Chondrocyte (in vitro differentiated cells): ENCODE measurements around the gene TSC1. TPM values are rescaled to one million over a fixed set of nuclear protein-coding genes. Genes with fewer than 3 reads are reported as not detected.

ENCODE experiments used
- DNase-seq: peaks from one replicate; pipeline ENCODE4 v3.0.0; 2021; ENCODE audit warnings: mixed read lengths, low spot score
- H3K27ac Mint-ChIP-seq: one replicate; pipeline ENCODE4 v1.8.0; 2021; ENCODE audit warnings: mild to moderate bottlenecking, moderate library complexity, mixed read lengths; ENCODE audit not compliant: unreplicated experiment
- H3K27me3 Mint-ChIP-seq: 2 replicates; pipeline ENCODE4 v1.8.0; 2021; ENCODE audit warnings: low read depth, mixed read lengths
- H3K36me3 Mint-ChIP-seq: 2 replicates; pipeline ENCODE4 v1.8.0; 2021; ENCODE audit warnings: low read depth, mixed read lengths
- H3K4me1 Mint-ChIP-seq: 2 replicates; pipeline ENCODE4 v1.8.0; 2021; ENCODE audit warnings: low read depth, mild to moderate bottlenecking, mixed read lengths
- H3K4me3 Mint-ChIP-seq: one replicate; pipeline ENCODE4 v1.8.0; 2021; ENCODE audit warnings: mild to moderate bottlenecking, moderate library complexity, mixed read lengths; ENCODE audit not compliant: unreplicated experiment
- H3K9me3 Mint-ChIP-seq: 2 replicates; pipeline ENCODE4 v1.8.0; 2021; ENCODE audit warnings: low read depth, mixed read lengths
- CTCF ChIP-seq: fragments of 200-600 bp; sonication (generic); IDR thresholded peaks from 2 replicates; pipeline ENCODE4 v1.5.0; 2021; ENCODE audit warnings: antibody characterized with exemption, mild to moderate bottlenecking, moderate library complexity
- total RNA-seq: library from RNA; stranded (reverse); gene quantifications from 3 replicates; pipeline ENCODE4 v1.2.1, GENCODE V29; 2021

TSC1 gene
- total RNA-seq, 1 donor from 2014 or later, result 42.5 TPM

GRCh38 chr9:132980157-132980556, 35.7 kb upstream of the TSC1 start:
- H3K27me3 Mint-ChIP-seq, result peaks cover 45% of the 10 kb centered on the region
- H3K4me3 Mint-ChIP-seq, result no peak overlapping the region
- no peak for DNase-seq
- no peaks in the 10 kb centered on the region for H3K9me3 Mint-ChIP-seq
- no peaks in the 10 kb centered on the region for H3K36me3 Mint-ChIP-seq
- no peaks in the 10 kb centered on the region for H3K4me1 Mint-ChIP-seq
- no peak overlapping the region for H3K27ac Mint-ChIP-seq
- no peak for TF ChIP-seq CTCF

DNA sequence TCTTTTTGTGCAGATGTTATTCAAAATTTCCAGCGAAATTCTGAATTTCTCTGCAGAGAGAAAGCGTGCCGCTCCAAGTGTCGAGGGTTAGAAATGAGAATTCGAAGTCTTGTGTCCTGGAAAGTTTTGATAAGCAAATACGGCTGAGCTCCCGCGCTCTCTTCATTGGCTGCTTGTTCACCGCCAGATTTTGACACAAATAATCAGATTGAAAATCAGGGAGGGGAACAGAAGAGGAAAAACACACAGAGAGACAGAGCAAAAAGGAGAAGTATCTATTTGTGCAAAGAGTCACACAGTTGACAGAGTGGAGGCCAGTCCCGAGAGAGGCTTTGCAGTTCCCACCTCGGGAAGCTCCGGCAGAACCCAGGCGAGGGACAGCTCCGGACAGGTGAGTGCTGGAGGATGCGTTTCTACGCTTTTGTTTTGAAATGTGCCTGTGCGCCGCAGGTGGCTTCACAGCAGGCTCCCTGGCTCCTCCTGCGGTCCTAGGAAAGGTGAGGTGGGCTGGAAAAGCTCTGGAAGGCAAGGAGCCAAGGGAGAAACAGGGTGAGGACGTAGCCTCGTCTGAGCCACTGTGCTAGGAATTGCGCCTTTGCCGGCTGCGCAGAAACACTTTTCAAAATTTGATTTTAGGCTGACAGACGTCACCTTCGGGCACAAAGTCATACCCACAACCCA, 34.2 kb upstream of the TSC1 start, which contains the start of gene GFI1B:
TSS of gene GFI1B (plus strand) at position 244 of the 681 bp plus-strand sequence. CDS start 7,985 bp downstream, outside the sequence.
- no peaks in the 10 kb centered on the region for H3K9me3 Mint-ChIP-seq
- peaks cover 55% of the 10 kb centered on the region for H3K27me3 Mint-ChIP-seq
- H3K4me3 Mint-ChIP-seq, result no peak within 1 kb of the TSS

DNA sequence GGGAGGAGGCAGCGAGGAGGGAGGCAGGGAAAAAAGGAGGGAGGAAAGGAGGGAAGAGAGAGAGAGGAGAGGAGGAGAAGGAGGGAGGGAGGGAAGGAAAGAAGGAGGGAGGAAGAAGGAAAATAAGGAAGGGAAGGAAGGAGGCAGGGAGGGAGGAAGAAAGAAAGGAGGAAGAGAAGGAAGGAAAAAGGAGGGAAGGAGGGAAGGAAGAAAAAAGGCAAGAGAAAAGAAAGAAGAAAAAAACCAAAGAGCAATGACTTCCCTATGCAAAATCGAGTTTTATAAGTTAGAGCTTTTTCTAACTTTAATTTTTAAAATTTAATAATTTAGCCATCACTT, 33.7 kb upstream of the TSC1 start:
- Mint-ChIP-seq H3K4me3 (no peak overlapping the region), H3K27me3 (peaks cover 59% of the 10 kb centered on the region), H3K27ac (no peak overlapping the region), H3K36me3 (no peaks in the 10 kb centered on the region), H3K4me1 (no peaks in the 10 kb centered on the region), H3K9me3 (no peaks in the 10 kb centered on the region)
- no peak for DNase-seq
- TF ChIP-seq CTCF, result no peak

More for the DNA sequence above, 34.2 kb upstream of the TSC1 start, which contains the start of gene GFI1B:
- H3K36me3 Mint-ChIP-seq, result no peaks in the 10 kb centered on the region
- no peak within 1 kb of the TSS for H3K27ac Mint-ChIP-seq
- H3K4me1 Mint-ChIP-seq, result no peaks in the 10 kb centered on the region
- no peak for DNase-seq
- TF ChIP-seq CTCF, result no peak

DNA sequence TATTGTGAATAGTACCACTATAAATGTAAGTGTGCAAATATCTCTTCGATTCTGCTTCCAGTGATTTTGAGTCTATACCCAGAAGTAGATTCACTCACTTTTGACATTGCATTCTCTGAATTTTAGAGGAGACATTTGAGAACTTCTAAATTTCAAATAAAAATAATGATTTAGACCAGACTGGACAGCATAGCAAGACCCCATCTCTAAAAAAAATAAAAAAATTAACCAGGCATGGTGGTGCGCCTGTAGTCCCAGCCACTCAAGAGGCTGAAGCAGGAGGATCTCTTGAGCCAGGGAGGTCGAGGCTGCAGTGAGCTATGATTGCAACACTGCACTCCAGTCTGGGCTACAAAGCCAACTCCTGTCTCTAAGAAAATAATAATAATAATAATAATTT, 32.2 kb upstream of the TSC1 start:
- H3K4me3 Mint-ChIP-seq, result no peak overlapping the region
- peaks cover 55% of the 10 kb centered on the region for H3K27me3 Mint-ChIP-seq
- no peak overlapping the region for H3K27ac Mint-ChIP-seq
- no peak for TF ChIP-seq CTCF
- H3K4me1 Mint-ChIP-seq, result peaks cover 5% of the 10 kb centered on the region
- DNase-seq, result no peak
- no peaks in the 10 kb centered on the region for H3K36me3 Mint-ChIP-seq
- H3K9me3 Mint-ChIP-seq, result no peaks in the 10 kb centered on the region

GRCh38 chr9:132975961-132976360, 31.5 kb upstream of the TSC1 start:
- DNase-seq, result no peak
- Mint-ChIP-seq H3K9me3 (no peaks in the 10 kb centered on the region), H3K27me3 (peaks cover 55% of the 10 kb centered on the region), H3K36me3 (no peaks in the 10 kb centered on the region), H3K4me3 (no peak overlapping the region), H3K27ac (no peak overlapping the region), H3K4me1 (peaks cover 5% of the 10 kb centered on the region)
- no peak for TF ChIP-seq CTCF
